GM19193 (cell line): Measurements from ENCODE around the gene KRT3.

Source experiments
- POLR2A ChIP-seq: IDR thresholded peaks from 4 replicates; pipeline ENCODE4 v1.6.1; 2011; ENCODE audit not compliant: insufficient read depth, insufficient read length; ENCODE audit errors: extremely low read depth

KRT3 gene

DNA sequence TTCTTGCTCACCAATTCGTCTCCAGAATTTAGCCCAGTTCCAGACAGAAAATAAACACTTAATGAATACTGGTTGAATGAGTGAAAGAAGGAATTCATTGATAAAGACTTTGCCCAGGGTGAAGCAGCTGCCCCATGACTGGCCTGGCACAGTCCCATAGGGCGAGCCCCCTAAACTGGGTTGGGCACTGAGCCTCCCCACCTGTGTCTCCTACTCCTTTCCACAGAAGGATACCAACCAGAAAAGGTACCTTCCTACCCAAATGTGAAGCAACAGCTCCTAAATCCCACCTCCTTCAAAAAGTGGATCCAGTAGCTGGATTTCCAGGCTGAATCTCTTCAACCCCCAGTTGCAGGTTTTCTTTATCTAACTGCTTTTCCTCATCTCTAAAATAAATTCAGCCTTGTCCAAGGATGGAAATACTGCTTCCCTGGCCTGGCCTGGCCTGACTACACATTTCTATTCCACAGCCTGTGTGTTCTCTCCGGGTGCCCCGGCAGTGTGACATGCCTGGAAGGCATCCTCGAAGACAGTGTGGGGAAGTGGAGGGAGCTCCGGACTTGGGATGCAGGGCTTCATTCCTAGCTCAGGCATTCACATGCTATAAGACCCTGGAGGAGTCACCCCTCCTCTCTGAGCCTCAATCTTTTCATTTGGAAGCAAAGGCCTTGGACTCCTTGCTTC lies 7.6 kb downstream of the KRT3 start:
- TF ChIP-seq POLR2A = no peak

DNA sequence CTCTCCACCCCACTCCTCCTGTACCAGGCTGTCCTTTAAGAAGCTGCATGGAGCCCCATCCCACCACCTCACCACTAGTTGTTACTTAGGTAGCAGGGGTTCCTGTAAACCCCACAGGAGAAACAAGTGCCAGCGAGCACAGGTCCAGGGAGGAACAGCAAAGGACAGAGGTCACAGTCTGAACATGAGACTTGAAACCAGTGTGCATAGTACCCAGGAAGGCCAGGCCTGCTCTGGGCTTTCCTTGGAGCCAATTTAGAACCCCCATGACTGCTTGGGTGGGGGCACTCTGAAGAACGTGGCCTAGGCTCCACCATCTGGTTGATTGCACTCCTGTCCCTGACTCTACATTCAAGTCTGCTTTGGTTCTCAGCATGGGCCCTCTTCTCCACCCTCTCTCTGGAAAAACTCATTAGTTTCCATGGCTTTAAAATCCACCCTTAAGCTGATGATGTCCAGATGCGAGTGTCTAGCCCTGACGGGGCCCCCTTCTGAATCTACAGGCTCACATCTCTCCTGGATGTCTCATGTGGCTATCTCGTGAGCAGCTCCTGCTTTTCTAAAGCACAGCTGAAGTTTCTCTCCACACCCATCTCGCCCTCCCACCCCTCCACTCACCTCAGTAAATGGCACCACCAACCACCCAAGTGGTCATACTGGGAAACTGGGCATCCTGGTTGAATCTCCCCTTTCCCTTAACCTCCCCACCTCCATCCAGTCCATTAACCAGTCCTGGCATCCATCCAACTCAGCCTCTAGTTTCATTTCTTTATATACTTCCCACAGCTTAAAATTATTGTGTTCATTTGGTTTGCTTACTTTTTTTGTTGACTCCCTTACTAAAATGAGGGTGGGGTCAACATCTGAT lies 8.4 kb downstream of the KRT3 start:
- TF ChIP-seq POLR2A = no peak

DNA sequence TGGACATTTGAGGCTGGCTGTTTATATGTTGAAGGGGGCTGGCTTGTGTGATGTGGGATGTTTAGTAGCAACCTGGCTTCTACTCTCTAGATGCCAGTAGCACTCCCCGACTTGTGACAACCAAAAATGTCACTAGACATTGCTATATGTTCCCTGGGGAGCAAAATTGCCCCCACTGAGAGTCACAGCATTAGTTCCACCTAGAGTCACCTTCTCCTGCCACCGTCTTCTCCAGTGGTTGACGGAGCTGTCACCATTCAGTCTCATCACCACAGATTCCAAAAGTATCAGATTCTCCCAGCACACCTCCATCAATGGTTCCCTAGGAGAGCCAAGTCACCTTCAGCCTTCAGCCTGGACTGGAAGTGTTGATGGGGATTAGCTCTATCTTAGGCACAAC lies 11.0 kb downstream of the KRT3 start:
- TF ChIP-seq POLR2A = no peak

DNA sequence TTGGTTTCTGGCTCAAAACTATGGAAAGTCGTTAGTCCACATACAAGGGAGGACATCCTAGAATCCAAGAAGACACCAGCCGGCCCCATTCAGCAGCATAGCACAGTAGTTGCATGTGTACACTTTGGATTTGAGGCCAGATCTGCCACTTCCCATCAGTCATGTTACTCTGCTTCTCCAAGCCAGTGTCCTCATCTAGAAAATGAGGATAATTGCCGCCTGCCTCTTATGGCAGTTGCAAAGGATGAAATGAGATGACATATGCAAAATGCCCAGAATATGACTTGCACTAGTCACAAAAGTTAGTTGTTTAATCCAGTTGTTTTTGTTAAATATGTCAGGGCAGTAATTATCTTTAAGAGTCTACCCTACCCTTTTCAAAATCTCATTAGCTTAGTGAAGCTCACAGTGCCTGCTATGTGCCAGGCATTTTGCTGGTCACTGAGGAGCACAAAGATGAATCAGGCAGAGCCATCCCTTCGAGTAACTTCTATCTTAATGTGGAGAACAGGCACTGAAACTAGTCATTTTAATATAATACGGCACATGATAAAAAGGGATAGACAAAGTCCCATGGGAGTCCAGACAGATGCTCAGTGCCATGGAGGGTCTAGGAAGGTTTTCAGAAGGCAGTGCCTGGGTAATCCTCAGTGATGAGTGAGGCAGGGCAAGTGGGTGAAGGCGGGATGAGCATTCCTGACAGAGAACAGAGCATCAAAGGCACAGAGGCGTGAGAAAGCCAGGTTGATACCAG lies 12.2 kb downstream of the KRT3 start:
- no peak for TF ChIP-seq POLR2A

DNA sequence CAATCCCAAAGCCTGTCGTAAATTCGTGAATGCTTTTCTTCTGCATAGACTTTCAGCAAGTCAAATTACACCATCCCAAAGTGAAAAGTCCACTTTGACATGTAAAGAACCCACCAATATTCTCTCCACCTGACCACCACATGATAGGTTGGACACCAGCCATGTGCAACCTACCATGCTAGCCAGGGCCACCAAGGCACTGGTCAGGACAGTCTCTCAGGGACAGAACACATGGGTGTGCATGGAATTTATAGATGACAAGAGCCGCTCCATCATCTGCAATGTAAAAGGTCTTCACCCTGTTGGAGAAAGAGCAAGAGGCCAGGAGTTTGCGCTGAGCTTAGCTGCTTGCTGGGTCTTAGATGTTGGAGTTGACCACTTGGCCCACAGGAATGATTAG lies 13.4 kb downstream of the KRT3 start:
- TF ChIP-seq POLR2A = no peak

DNA sequence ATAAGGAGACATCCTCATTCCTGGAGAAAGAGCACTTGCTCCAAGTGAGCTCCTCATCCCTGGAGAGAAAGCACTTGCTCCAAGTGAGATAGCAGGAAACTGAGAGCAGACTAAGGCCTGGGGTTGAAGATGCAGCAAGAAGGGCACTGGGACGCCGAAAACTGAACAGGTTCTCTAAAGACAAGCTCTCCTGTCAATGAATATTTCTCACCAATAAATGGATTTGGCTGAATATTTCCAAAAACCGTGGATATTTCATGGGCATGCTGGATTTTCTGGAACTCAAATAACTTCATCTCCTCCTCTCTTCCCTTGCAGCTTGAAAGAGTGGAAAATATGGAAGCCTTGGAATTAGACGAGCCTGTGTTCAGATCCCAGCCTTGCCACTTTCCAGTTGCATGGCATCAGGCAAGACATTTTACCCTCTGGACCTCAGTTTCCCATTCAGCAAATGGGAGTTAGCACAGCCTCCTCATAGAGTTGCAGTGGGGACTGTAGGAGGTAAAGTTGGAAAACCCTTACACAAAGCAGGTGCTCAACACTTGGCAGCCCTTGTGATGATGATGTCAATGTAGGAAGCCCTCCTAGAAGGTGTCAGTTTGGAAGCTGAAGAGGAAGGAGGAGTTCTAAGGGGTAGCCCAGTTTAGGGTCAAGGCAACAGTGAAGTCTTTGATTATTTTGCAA lies 14.4 kb downstream of the KRT3 start:
- TF ChIP-seq POLR2A = no peak

DNA sequence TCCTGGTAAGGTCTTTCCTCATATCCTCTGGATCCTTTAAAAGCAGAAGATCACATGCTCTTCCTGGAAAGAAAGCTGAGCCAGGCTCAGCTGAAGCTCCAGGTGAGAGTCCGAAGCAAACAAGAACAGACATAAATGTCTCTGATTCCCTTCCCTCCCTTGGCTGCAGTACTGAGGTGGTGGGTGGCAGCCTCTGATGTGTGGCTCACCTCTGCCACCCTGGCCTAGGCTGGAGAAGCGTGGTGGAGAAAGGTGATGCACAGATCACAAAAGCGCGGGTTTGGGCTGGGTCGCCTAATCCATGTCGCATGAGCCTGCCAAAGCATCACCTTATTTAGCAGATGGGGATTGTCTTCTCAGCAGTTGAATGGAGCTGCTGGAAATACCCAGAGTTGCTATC lies 16.0 kb downstream of the KRT3 start:
- no peak for TF ChIP-seq POLR2A

DNA sequence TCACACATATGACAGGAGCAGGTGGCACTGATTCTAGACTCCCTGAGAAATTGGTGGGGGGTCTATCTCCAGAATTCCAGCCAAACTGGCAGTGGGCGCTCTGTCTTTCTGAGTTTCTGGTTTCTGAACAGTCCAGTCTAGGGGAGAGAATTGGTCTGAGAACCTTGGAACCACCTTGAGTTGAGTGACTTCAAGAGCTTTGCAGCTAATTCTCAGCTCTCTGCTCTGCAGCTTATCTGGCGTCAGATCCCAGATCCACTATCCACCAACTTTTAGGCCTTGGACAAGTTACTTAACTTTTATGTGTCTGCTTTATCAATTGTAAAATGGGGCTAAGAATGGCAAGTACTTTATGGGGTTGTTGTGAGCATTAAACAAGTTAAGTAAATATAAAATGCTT lies 17.1 kb downstream of the KRT3 start:
- TF ChIP-seq POLR2A = no peak

DNA sequence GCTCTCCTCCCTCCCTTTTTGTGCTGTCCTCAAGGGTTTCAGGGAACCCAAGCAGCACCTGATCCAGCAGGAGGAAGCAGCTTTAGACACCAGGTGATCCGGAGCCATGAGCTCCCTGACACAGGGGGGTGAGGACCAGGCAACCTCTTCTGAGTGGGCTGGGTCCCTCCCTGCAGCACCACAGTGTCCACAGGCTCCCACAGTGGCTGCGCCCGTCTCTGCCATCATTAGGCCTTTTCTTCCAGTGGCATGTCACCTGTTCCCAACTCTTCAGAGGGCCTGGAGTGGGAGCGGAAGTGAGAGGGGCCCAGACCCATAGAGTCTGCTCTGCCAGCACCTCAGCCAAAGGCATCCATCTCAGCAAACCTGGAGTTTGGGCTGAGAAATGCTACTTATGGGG lies 18.4 kb downstream of the KRT3 start:
- TF ChIP-seq POLR2A = no peak

DNA sequence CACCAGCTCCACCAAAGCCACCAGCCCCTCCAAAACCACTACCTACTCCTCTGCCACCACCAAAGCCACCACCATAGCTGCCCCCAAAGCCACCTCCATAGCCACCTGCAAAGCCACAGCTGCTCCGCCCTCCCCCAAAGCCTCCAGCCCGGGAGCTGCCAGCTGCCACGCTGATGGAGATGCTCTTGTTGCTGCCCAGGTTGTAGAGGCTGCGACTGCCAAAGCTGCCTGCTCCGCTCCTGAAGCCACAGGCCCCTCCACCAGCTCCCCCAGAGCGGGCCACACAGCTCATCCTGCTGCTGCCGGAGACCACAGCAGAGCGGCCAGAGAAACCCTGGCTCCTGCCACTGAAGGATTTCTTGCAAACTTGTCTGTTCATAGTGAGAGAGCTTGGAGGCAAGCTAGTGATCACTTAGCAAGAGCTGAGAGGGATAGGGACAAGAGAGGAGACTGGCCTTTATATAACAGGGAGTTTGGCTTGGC lies 19.0 kb downstream of the KRT3 start, which contains the start of gene KRT76:
Gene KRT76, minus strand, starts transcription at position 433 of the 483 bp plus-strand sequence. Its CDS starts 54 bp downstream, at position 379.
- no peak for TF ChIP-seq POLR2A

DNA sequence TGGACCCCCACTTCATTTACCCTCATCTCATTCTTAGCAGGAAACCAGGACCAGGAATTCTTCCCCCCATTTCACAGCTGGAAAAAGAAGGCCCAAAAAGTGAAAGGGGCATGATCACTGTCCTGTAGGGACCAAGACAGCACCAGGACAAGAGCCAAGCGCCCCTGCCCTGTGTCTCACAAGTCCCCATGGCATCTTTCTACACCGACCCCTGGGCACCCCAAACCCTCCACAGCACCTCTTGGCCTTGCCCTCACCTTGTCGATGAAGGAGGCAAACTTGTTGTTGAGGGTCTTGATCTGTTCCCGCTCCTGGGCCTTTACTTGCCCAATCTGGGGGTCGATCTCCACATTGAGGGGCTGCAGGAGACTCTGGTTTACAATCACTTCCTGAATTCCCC lies 19.5 kb downstream of the KRT3 start:
- no peak for TF ChIP-seq POLR2A

DNA sequence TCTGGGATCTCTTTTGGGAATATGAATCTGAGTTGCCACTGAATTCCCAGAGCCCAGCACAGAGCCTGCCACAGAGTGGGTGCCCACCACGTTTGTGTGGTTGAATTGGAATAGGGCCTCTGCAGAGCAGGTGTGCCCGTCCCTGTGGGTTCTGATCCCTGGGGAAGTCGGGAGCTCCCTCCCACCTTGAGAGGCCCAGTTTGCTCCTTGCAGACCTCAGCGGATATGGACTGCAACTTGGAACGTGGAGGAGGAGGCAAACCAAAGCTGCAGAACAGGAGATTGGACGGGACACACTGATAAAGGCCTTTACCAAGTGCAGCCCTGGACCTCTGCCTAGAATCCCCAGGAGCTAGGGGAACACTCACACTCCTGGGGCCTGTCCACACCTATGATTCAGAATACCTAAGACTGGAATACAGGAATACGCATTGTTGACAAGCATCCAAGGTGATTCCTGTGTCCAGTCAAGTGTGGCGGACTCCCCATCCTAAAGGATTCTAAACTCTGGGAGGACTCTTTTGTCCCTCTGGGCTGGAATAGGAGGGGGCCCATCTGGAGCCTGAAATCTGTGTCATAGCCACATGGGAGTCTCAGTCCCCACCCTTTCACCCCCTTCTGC lies 21.2 kb downstream of the KRT3 start:
- TF ChIP-seq POLR2A = no peak

DNA sequence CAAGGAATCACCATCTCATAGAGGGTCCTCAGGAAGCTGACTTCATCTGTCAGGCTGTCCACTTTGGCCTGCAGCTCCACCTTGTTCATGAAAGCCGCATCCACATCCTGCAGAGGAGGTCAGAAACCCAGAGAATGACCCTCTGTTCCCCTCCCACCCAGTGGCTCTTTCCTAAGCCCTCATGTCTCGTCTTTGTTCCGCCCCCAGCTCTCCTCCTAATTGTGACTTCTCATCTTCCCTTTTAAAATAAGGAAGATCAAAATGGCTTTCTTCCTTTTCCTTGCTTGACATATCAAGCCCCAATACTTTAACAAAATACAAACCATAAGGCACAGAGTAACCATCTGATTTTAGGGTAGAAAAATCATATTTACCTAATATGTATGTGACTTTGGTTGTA lies 23.1 kb downstream of the KRT3 start:
- TF ChIP-seq POLR2A = no peak

DNA sequence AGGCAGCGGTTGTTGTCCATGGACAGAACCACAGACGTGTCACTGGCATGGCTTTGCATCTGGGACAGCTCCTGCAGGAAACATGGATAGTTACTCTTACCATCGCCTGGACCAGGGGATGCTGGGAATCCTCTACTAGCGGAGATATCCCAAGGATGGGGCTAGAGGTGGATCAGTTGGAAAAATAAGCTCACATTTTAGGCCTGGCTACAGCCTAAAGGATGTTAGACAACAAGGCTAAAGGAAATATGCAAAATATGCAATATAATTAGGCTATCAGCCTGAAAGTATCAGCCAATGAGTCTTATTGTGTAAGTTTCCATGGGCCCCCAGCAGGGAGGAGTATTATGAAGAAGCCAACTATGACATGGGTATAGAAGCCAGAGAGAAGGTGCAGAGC lies 23.7 kb downstream of the KRT3 start:
- TF ChIP-seq POLR2A = no peak
